HTR-8/SVneo (cell line): ENCODE measurements around the gene ARL8B.
"Not testable (repeated sequence)": the region's sequence is repeated elsewhere in the genome, so short reads cannot be mapped to it uniquely, and the experiment has no call there.

Source experiments
- DNase-seq: peaks from one replicate; pipeline ENCODE4 v3.0.0; 2011; ENCODE audit warnings: low spot score, mixed read lengths; ENCODE audit not compliant: insufficient read length
- FAIRE-seq: peaks from 2 replicates; lab custom pipeline; 2011; peaks lifted over from hg19 to GRCh38; lab: Jason Lieb, UNC

The ARL8B gene

GRCh38 chr3:5106933-5107334, 15.2 kb upstream of the ARL8B start:
- DNase-seq, FAIRE-seq: not testable (repeated sequence)

- no peak for FAIRE-seq
- no peak for DNase-seq
Measured at GRCh38 chr3:5110337-5110736, 11.8 kb upstream of the ARL8B start.

DNA sequence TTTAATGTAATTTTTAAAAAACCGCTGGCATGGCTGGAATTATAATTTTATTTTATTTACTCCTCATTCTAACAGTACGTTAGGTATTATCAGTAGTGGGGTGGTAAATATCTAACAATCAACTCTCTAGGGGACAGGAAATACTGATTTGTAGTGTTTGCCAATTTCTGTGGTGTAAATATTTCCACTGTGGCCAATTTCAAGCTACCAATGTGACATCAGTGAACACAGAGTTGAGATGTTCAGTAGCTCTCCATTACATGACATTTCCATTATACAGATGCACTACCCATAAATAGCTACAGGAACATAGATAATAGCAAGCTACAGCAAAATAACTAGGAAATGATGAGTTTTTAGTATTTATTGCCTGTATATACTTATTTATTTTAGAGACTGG, 10.0 kb upstream of the ARL8B start:
- DNase-seq (no peak), FAIRE-seq (no peak)

- not testable (repeated sequence) for DNase-seq, FAIRE-seq
Measured at GRCh38 chr3:5113726-5114125, 8.4 kb upstream of the ARL8B start.

GRCh38 chr3:5115506-5116162, 6.5 kb upstream of the ARL8B start:
- FAIRE-seq (no peak), DNase-seq (no peak)

- no peak for FAIRE-seq
- DNase-seq = no peak
Measured at GRCh38 chr3:5116538-5116937, 5.6 kb upstream of the ARL8B start.

DNA sequence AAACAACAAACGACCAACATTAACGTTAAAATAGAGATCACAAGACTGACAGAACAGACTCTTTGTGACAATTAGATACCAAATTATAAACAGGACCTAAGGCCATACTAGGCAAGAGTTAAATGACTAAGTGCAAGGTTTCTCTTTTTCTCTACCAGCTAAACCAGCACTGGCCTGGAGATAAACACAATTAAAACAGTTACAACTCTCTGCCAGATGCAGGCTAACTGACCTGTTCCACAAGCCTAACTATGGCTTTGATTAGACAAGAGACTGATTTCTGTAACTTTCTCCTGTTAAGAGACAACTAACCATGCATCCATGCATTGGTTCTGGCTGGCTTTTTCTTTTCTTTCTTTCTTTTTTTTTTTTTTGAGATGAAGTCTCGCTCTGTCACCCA, 1.6 kb upstream of the ARL8B start:
- DNase-seq (no peak), FAIRE-seq (no peak)

DNA sequence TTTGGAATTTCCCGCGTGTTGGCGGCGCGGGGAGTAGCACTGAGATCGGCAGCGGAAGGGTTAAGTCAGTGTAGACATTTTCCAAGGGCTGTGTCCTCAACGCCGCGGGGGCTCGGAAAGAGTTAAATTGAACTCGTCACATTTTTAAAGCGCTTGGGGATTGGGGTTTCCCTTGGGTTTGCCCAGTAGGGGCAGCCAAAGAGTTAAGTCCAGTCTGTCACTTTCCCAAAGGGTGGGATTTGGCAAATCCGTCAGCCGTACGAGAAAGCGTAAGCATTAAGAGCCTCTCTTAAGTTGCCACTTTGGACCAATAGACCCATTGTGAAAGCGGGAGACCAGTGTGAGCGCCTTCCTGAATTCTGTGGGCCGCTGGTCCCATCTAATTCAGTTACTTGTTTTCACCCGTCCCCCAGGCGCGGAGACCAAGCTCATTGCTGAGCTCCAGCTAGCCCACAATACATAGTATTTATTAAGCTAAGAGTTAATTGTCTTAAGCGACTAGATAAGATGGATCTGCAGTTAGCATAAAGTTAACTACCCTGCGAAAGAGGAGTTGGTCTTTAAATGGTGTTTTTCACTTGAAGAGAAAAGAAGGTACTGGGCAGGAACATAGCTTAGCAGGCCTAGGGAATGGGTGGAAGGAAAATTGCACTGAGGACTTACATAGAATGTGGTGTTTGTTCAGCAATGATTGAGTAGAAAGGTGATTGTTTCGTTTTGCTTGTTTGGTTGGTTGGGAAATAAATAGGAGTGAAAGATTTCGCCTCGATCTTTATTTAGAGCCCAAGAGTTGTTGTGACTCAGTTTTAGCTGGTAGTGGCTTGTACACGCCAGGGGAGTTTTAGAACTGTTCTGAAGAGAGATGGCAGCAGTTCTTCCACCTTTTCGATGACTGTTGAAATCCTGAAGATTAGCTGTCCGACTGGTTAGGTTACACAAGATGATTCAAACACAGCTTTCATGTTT, 932 bp downstream of the ARL8B start:
- no peak for DNase-seq
- no peak for FAIRE-seq

- DNase-seq = no peak
- FAIRE-seq = no peak
Measured at GRCh38 chr3:5123937-5124336, 1.8 kb downstream of the ARL8B start.

GRCh38 chr3:5126586-5126985, 4.5 kb downstream of the ARL8B start:
- FAIRE-seq = no peak
- no peak for DNase-seq

DNA sequence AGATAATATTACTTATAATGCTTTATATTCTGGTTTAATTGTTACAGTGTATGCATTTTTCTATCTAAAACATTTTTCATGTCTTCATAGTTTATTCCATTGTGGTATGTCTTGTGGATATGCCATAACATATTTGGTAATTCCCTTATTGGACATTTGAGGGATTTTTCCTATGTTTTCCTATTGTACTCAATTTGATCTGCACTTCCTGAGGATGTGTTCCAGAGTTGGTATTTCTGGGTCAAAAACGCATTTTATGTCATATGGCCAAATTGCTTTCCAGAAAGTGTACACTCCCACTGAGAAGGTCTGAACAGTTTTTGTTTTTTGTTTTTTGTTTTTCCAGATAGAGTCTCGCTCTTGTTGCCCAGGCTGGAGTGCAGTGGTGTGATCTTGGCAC, 6.8 kb downstream of the ARL8B start:
- DNase-seq (no peak), FAIRE-seq (no peak)

DNA sequence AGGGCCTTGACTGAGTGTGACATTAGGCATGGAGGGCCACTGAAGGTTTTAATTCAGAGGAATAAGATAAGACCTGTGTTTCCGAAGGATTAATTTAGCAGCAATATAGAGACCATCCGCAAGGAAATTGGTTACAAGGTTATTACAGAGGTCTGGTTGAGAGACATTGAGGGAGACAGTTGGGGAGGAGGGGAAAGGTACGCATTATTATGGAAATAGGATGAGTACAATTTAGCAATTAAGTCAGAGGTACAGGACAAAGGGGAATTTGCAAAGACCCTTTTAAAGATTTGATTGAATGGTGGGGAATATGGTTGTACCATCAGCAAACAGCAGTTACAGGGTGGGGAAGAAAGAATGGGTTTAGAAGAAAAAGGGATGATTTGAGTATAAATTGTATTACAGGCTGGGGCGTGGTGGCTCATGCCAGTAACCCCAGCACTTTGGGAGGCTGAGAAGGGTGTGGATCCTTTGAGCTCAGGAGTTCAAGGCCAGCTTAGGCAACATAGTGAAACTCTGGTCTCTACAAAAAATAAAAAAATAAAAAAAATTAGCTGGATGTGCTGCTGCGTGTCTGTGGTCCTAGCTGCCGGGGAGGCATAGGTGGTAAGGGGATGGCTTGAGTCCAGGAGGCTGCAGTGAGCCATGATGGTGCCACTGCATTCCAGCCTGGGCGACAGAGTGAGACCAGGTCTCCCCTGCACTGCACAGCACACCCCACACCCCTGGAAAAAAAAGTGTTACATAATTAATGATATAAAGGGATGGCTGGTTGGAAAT, 11.3 kb downstream of the ARL8B start:
- no peak for FAIRE-seq

DNA sequence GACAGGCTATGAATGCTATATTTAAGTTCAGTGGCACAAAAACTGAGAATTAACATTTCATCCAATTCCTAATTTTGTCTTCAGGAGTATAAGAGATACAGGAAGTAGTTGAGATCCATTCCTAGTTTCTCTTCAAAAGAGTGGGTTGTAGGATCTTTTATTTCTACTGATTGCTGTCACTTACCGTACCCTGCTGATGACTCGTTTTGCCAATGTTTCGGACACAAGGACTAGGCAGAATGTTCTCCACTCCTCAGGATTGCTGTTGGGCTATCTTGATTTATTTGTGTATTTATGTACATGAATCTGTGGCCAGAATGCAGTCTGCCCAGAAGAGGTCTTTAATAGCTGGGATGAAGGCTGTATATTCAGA, 11.9 kb downstream of the ARL8B start:
- DNase-seq (no peak), FAIRE-seq (no peak)

More for the DNA sequence above, 11.3 kb downstream of the ARL8B start:
- no peak for DNase-seq

GRCh38 chr3:5134499-5134898, 12.4 kb downstream of the ARL8B start:
- no peak for FAIRE-seq
- no peak for DNase-seq

- no peak for FAIRE-seq
- no peak for DNase-seq
Measured at GRCh38 chr3:5136211-5136918, 14.3 kb downstream of the ARL8B start.

- DNase-seq (no peak), FAIRE-seq (no peak)
Measured at GRCh38 chr3:5136919-5137429, 14.9 kb downstream of the ARL8B start.

- DNase-seq = no peak
- FAIRE-seq = no peak
Measured at GRCh38 chr3:5138214-5138981, 16.3 kb downstream of the ARL8B start.

DNA sequence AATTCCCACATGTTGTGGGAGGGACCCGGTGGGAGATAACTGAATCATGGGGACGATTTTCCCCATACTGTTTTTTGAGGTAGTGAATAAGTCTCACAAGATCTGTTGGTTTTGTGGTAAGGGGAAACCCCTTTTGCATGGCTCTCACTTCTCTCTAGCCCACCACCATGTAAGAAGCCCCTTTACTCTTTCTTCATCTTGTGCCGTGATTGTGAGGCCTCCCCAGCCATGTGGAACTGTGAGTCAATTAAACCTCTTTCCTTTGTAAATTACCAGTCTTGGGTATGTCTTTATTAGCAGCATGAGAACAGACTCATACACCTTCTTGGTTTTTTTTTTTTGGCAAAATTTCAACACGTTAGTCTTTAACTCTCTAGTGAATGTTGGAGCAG, 18.1 kb downstream of the ARL8B start:
- no peak for FAIRE-seq

GRCh38 chr3:5140839-5141238, 18.7 kb downstream of the ARL8B start:
- FAIRE-seq = no peak
- no peak for DNase-seq

More for the DNA sequence above, 18.1 kb downstream of the ARL8B start:
- DNase-seq = no peak
